PC-9 (cell line): ENCODE results near the gene PANX1. TPM values are rescaled to one million over a fixed set of nuclear protein-coding genes. Genes with fewer than 3 reads are reported as not detected.

Experiments used
- BruUV-seq: library from RNA; stranded (reverse); fragments of 400-500 nt; replicated peaks from 2 replicates; lab custom pipeline; 2021; lab: Mats Ljungman, UMichigan
- CTCF ChIA-PET: fragments of 300-600 bp; sonication (Branson Sonifier 250); formaldehyde crosslinking; loops from one replicate; lab custom pipeline; 2022; ENCODE audit warnings: antibody characterized with exemption; lab: Charles Lee
- POLR2A ChIA-PET: fragments of 300-600 bp; sonication (Branson Sonifier 250); formaldehyde crosslinking; loops from one replicate; lab custom pipeline; 2022; ENCODE audit warnings: antibody characterized with exemption; ENCODE audit not compliant: unreplicated experiment; lab: Charles Lee
- DNase-seq, 2 experiments: peaks; one replicate each; pipeline versions ENCODE4 v3.0.0 to v3.0.0-alpha.2; 2015 to 2022; ENCODE audit warnings: mixed read lengths in 1 of 2
- H2AFZ ChIP-seq: fragments of 200-600 bp; sonication (generic); 2 replicates; pipeline ENCODE4 v1.8.1; 2017; ENCODE audit warnings: antibody characterized with exemption
- H3F3A ChIP-seq: fragments of 200-600 bp; sonication (generic); 2 replicates; pipeline ENCODE4 v1.8.1; 2017; ENCODE audit warnings: antibody characterized with exemption, mild to moderate bottlenecking, low read depth; ENCODE audit not compliant: insufficient read depth
- H3K27ac ChIP-seq: fragments of 200-600 bp; sonication (generic); 2 replicates; pipeline ENCODE4 v1.6.1; 2016; ENCODE audit warnings: mixed run types
- H3K27me3 ChIP-seq: fragments of 200-600 bp; sonication (generic); 2 replicates; pipeline ENCODE4 v1.6.1; 2016; ENCODE audit warnings: low read depth, mixed run types; ENCODE audit not compliant: insufficient read depth
- H3K36me3 ChIP-seq: fragments of 200-600 bp; sonication (generic); 2 replicates; pipeline ENCODE4 v1.6.1; 2016; ENCODE audit warnings: low read depth, mixed run types
- H3K4me1 ChIP-seq: fragments of 200-600 bp; sonication (generic); replicated peaks from 2 replicates; pipeline ENCODE4 v1.6.1; 2016; ENCODE audit warnings: mixed run types; ENCODE audit not compliant: insufficient read depth
- H3K4me2 ChIP-seq: fragments of 200-600 bp; sonication (generic); 2 replicates; pipeline ENCODE4 v1.6.1; 2017; ENCODE audit warnings: mixed run types
- H3K4me3 ChIP-seq: fragments of 200-600 bp; sonication (generic); 2 replicates; pipeline ENCODE4 v1.6.1; 2016; ENCODE audit warnings: mixed run types
- H3K79me2 ChIP-seq: fragments of 200-600 bp; sonication (generic); 2 replicates; pipeline ENCODE4 v1.6.1; 2017; ENCODE audit warnings: low read depth, mixed run types
- H3K9me2 ChIP-seq: fragments of 200-600 bp; sonication (generic); 2 replicates; pipeline ENCODE4 v1.8.1; 2017; ENCODE audit warnings: mild to moderate bottlenecking; ENCODE audit not compliant: insufficient read depth
- H3K9me3 ChIP-seq: fragments of 200-600 bp; sonication (generic); 2 replicates; pipeline ENCODE4 v1.8.1; 2016; ENCODE audit warnings: low read depth; ENCODE audit not compliant: insufficient read depth
- H4K20me1 ChIP-seq: fragments of 200-600 bp; sonication (generic); 2 replicates; pipeline ENCODE4 v1.8.1; 2017; ENCODE audit not compliant: insufficient read depth
- EZH2 ChIP-seq: fragments of 200-600 bp; sonication (generic); IDR thresholded peaks from 2 replicates; pipeline ENCODE4 v1.8.0; 2017; ENCODE audit warnings: antibody characterized with exemption, low read depth
- intact Hi-C: fragments of 100-400 bp; cut with micrococcal nuclease; formaldehyde crosslinking; loops from one replicate; pipeline ENCODE4 v1.10.0; 2022; ENCODE audit not compliant: unreplicated experiment
- total RNA-seq: library from RNA; stranded (reverse); gene quantifications from 2 replicates; pipeline ENCODE4 v1.2.3, GENCODE V29; 2021
- TF ChIP-seq, protein P1 (sequence below): fragments of 200-600 bp; sonication (generic); conservative IDR thresholded peaks from 2 replicates; pipeline ENCODE4 v1.6.1; 2017; ENCODE audit warnings: mixed run types, antibody characterized with exemption, mild to moderate bottlenecking, moderate library complexity

Gene PANX1
- total RNA-seq, 1 experiment from 2014 or later = 12.6 TPM

DNA sequence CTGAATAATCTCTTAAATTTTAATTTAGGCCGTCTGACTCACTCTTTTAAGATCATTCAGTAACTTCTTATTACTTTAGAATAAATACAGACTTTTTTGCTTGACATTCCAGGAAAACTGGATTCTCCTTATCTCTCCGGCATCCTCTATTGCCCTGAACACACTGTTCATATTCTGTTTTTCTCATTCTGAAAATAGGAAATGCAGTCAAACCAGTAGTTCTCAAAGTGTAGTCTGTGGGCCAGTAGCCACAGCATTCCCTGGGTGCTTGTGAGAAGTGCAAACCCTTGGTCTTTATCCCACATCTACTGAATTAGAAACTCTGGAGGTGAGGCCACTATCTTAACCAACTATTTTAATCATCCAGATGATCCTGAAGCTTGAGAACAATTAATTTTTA lies 84.3 kb downstream of the PANX1 start:
- no peaks in the 10 kb centered on the region for H3K79me2 ChIP-seq
- no peak overlapping the region for H2AFZ ChIP-seq
- H3K27me3 ChIP-seq = no peaks in the 10 kb centered on the region
- no peak overlapping the region for H3K4me2 ChIP-seq
- H4K20me1 ChIP-seq = no peaks in the 10 kb centered on the region
- no peaks in the 10 kb centered on the region for H3K36me3 ChIP-seq
- H3K4me1 ChIP-seq = no peaks in the 10 kb centered on the region
- H3K27ac ChIP-seq = no peak overlapping the region
- no peak for TF ChIP-seq EZH2
- TF ChIP-seq, protein P1, sequence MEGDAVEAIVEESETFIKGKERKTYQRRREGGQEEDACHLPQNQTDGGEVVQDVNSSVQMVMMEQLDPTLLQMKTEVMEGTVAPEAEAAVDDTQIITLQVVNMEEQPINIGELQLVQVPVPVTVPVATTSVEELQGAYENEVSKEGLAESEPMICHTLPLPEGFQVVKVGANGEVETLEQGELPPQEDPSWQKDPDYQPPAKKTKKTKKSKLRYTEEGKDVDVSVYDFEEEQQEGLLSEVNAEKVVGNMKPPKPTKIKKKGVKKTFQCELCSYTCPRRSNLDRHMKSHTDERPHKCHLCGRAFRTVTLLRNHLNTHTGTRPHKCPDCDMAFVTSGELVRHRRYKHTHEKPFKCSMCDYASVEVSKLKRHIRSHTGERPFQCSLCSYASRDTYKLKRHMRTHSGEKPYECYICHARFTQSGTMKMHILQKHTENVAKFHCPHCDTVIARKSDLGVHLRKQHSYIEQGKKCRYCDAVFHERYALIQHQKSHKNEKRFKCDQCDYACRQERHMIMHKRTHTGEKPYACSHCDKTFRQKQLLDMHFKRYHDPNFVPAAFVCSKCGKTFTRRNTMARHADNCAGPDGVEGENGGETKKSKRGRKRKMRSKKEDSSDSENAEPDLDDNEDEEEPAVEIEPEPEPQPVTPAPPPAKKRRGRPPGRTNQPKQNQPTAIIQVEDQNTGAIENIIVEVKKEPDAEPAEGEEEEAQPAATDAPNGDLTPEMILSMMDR = no peak
- no peaks in the 10 kb centered on the region; the same call in 1 of the 2 replicates for H3K9me3 ChIP-seq
- BruUV-seq = no TSS peak
- ChIA-PET POLR2A (no interaction called here), CTCF (no interaction called here)
- H3K9me2 ChIP-seq = no peaks in the 10 kb centered on the region
- H3K4me3 ChIP-seq = no peak overlapping the region
- H3F3A ChIP-seq = no peaks in the 10 kb centered on the region
- intact Hi-C loops = no loop called here
- no peak for DNase-seq

DNA sequence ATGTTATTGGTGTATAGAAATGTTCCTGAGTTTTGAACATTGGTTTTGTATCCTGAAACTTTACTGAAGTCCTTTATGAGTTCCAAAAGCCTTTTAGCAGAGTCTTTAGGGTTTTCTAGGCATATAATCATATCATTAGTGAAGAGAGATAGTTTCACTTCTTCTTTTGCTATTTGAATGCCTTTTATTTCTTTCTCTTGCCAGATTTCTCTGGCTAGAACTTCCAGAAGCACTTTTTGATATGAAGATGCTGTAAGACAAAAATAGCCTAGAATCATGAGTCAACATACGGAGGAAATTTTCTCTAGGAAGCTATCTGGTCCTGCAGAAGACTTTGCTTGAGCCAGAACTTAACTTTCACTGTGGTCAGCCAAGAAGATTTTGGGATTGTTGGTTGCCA lies 89.1 kb downstream of the PANX1 start:
- Histone ChIP-seq H3K9me3 (peaks cover 12% of the 10 kb centered on the region; the same call in 1 of the 2 replicates), H4K20me1 (no peaks in the 10 kb centered on the region), H3K4me3 (no peak overlapping the region), H3F3A (no peaks in the 10 kb centered on the region), H3K4me1 (no peaks in the 10 kb centered on the region), H2AFZ (no peak overlapping the region), H3K9me2 (no peaks in the 10 kb centered on the region), H3K36me3 (no peaks in the 10 kb centered on the region), H3K27ac (no peak overlapping the region), H3K79me2 (no peaks in the 10 kb centered on the region), H3K4me2 (no peak overlapping the region), H3K27me3 (no peaks in the 10 kb centered on the region)
- no peak for DNase-seq
- intact Hi-C loops = no loop called here
- BruUV-seq = no TSS peak
- TF ChIP-seq, protein P1 = no peak
- no peak for TF ChIP-seq EZH2
- ChIA-PET POLR2A (no interaction called here), CTCF (no interaction called here)

DNA sequence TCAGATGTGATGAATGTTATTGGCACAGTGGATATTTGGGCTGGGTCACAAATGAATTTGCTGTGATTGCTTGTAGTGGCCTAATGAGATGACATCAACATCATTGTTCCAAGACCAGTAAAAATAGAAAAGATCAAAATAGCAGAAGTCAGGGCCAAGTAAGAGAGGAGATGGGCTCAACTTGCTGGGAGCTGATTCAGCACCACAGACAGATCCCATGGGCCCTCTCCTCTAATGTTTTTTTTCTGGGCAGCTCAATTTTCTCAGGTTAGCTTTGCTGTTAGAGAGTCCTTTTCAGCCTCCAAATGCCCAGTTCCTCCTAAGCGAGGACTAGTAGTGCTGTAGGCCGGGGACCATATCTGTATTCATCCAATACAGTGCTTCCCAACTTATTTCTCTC lies 89.7 kb downstream of the PANX1 start:
- POLR2A ChIA-PET = no interaction called here
- Histone ChIP-seq H3K9me3 (peaks cover 12% of the 10 kb centered on the region; the same call in 1 of the 2 replicates), H3F3A (no peaks in the 10 kb centered on the region), H3K27ac (no peak overlapping the region), H3K27me3 (no peaks in the 10 kb centered on the region), H3K9me2 (no peaks in the 10 kb centered on the region), H3K79me2 (no peaks in the 10 kb centered on the region), H3K36me3 (no peaks in the 10 kb centered on the region), H2AFZ (no peak overlapping the region), H4K20me1 (no peaks in the 10 kb centered on the region), H3K4me1 (no peaks in the 10 kb centered on the region), H3K4me2 (no peak overlapping the region), H3K4me3 (no peak overlapping the region)
- no peak for DNase-seq
- no peak for TF ChIP-seq EZH2
- TF ChIP-seq, protein P1 = no peak
- CTCF ChIA-PET = no interaction called here
- intact Hi-C loops = no loop called here
- BruUV-seq = no TSS peak
